ENCODE measurements around the gene KIRREL3. TPM values are rescaled to one million over a fixed set of nuclear protein-coding genes. Genes with fewer than 3 reads are reported as not detected.

KIRREL3 gene
- total and polyA plus RNA-seq, 4 donors: 0.02 to 0.71 (median 0.15) TPM; not detected in 1

DNA sequence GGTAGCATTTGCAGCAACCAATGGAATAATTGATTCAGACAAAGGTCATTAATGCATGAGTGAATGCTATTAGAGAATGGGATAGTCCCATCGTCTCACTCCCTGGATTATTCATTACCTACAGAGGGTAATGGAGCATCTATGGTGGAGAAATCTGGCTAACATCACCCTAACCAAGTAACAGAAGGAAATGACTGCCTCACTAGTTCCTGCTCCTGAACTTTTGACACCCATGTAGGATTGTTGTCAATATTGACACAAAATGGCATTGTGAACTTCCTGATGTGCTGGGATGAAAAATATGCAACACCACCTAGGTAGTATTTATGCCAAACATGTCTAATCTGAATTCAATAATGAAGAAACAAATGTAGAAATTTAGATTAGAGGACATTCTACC, 44.0 kb upstream of the KIRREL3 start:
- Histone ChIP-seq H3K36me3 (ENCODE audit: control insufficient read depth in 4 of 4, insufficient read depth in 4 of 4, low read length in 4 of 4) (no peaks in the 10 kb centered on the region), H3K27me3 (ENCODE audit: control insufficient read depth in 3 of 3, insufficient read depth in 3 of 3, low read length in 2 of 3) (no peaks in the 10 kb centered on the region), H3K4me3 (no peak overlapping the region), H3K27ac (ENCODE audit: low read depth in 1 of 2, low read length in 1 of 2) (no peak overlapping the region), H3K9ac (ENCODE audit: insufficient read depth in 1 of 2, low read length in 2 of 2) (no peak overlapping the region), H3K9me3 (ENCODE audit: control insufficient read depth in 4 of 4, insufficient read depth in 3 of 4, low read length in 3 of 4) (peaks cover 0 to 2% (median 0%) of the 10 kb centered on the region in 4 donors), H3K4me1 (ENCODE audit: control insufficient read depth in 5 of 5, insufficient read depth in 5 of 5, low read length in 5 of 5) (no peaks in the 10 kb centered on the region)
- 53 to 58% methylated on average over 1 of the region's 1 CpG for WGBS, 2 donors
- DNase-seq: no peak
- ATAC-seq (ENCODE audit: insufficient read depth, low FRiP score): no peak
- TF ChIP-seq, protein P1, sequence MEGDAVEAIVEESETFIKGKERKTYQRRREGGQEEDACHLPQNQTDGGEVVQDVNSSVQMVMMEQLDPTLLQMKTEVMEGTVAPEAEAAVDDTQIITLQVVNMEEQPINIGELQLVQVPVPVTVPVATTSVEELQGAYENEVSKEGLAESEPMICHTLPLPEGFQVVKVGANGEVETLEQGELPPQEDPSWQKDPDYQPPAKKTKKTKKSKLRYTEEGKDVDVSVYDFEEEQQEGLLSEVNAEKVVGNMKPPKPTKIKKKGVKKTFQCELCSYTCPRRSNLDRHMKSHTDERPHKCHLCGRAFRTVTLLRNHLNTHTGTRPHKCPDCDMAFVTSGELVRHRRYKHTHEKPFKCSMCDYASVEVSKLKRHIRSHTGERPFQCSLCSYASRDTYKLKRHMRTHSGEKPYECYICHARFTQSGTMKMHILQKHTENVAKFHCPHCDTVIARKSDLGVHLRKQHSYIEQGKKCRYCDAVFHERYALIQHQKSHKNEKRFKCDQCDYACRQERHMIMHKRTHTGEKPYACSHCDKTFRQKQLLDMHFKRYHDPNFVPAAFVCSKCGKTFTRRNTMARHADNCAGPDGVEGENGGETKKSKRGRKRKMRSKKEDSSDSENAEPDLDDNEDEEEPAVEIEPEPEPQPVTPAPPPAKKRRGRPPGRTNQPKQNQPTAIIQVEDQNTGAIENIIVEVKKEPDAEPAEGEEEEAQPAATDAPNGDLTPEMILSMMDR (IDR thresholded peaks at IDR 0.05; ENCODE audit: control extremely low read depth, extremely low read depth): no peak

GRCh38 chr11:127042445-127042844, 41.9 kb upstream of the KIRREL3 start:
- 81 to 90% methylated on average over 1 of the region's 1 CpG for WGBS, 2 donors
- TF ChIP-seq, protein P1 (IDR thresholded peaks at IDR 0.05; ENCODE audit: control extremely low read depth, extremely low read depth): no peak
- ATAC-seq (ENCODE audit: insufficient read depth, low FRiP score) (no peak), DNase-seq (no peak)
- Histone ChIP-seq H3K4me3 (no peak overlapping the region), H3K36me3 (ENCODE audit: control insufficient read depth in 4 of 4, insufficient read depth in 4 of 4, low read length in 4 of 4) (no peaks in the 10 kb centered on the region), H3K9ac (ENCODE audit: insufficient read depth in 1 of 2, low read length in 2 of 2) (no peak overlapping the region), H3K9me3 (ENCODE audit: control insufficient read depth in 4 of 4, insufficient read depth in 3 of 4, low read length in 3 of 4) (peaks cover 0 to 2% (median 0%) of the 10 kb centered on the region in 4 donors), H3K27me3 (ENCODE audit: control insufficient read depth in 3 of 3, insufficient read depth in 3 of 3, low read length in 2 of 3) (no peaks in the 10 kb centered on the region), H3K4me1 (ENCODE audit: control insufficient read depth in 5 of 5, insufficient read depth in 5 of 5, low read length in 5 of 5) (no peaks in the 10 kb centered on the region), H3K27ac (ENCODE audit: low read depth in 1 of 2, low read length in 1 of 2) (no peak overlapping the region)

DNA sequence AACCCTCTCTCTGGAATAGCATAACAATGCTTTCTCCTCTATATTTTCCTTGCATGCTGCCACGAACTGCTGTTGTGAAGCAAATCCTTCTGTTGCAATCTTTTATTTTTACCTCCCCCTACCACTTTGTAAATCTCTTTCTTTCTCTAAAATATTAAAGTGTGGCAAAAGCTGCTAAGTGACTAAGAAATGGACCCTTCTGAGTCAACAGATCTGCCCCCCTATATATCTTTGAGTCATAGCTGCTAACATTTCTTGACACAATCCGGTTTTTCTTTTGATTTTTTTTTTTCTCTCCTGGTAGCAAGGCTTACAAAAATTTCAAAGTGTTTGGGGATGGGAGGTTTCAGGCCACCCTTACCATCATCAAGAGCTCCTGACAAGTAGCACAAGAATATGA, 39.0 kb upstream of the KIRREL3 start:
- no peak overlapping the region for H3K4me3 ChIP-seq
- ATAC-seq (ENCODE audit: insufficient read depth, low FRiP score) (no peak), DNase-seq (no peak)
- TF ChIP-seq, protein P1 (IDR thresholded peaks at IDR 0.05; ENCODE audit: control extremely low read depth, extremely low read depth): no peak
- no peaks in the 10 kb centered on the region for H3K36me3 ChIP-seq (ENCODE audit: control insufficient read depth in 4 of 4, insufficient read depth in 4 of 4, low read length in 4 of 4)
- 61 to 63% methylated on average over 2 of the region's 2 CpGs for WGBS, 2 donors
- H3K4me1 ChIP-seq (ENCODE audit: control insufficient read depth in 5 of 5, insufficient read depth in 5 of 5, low read length in 5 of 5): no peaks in the 10 kb centered on the region
- H3K27ac ChIP-seq (ENCODE audit: low read depth in 1 of 2, low read length in 1 of 2): no peak overlapping the region
- H3K9me3 ChIP-seq (ENCODE audit: control insufficient read depth in 4 of 4, insufficient read depth in 3 of 4, low read length in 3 of 4): peaks cover 0 to 2% (median 0%) of the 10 kb centered on the region in 4 donors
- H3K9ac ChIP-seq (ENCODE audit: insufficient read depth in 1 of 2, low read length in 2 of 2): no peak overlapping the region
- no peaks in the 10 kb centered on the region for H3K27me3 ChIP-seq (ENCODE audit: control insufficient read depth in 3 of 3, insufficient read depth in 3 of 3, low read length in 2 of 3)

- H3K9me3 ChIP-seq (ENCODE audit: control insufficient read depth in 4 of 4, insufficient read depth in 3 of 4, low read length in 3 of 4): no peaks in the 10 kb centered on the region
- 74 to 84% methylated on average over 4 of the region's 4 CpGs for WGBS, 2 donors
- no peaks in the 10 kb centered on the region for H3K27me3 ChIP-seq (ENCODE audit: control insufficient read depth in 3 of 3, insufficient read depth in 3 of 3, low read length in 2 of 3)
- H3K36me3 ChIP-seq (ENCODE audit: control insufficient read depth in 4 of 4, insufficient read depth in 4 of 4, low read length in 4 of 4): no peaks in the 10 kb centered on the region
- H3K4me3 ChIP-seq: no peak overlapping the region
- DNase-seq (no peak), ATAC-seq (ENCODE audit: insufficient read depth, low FRiP score) (no peak)
- no peaks in the 10 kb centered on the region for H3K4me1 ChIP-seq (ENCODE audit: control insufficient read depth in 5 of 5, insufficient read depth in 5 of 5, low read length in 5 of 5)
- TF ChIP-seq, protein P1 (IDR thresholded peaks at IDR 0.05; ENCODE audit: control extremely low read depth, extremely low read depth): no peak
- H3K27ac ChIP-seq (ENCODE audit: low read depth in 1 of 2, low read length in 1 of 2): no peak overlapping the region
- no peak overlapping the region for H3K9ac ChIP-seq (ENCODE audit: insufficient read depth in 1 of 2, low read length in 2 of 2)
Observed at GRCh38 chr11:127037596-127037995, 37.0 kb upstream of the KIRREL3 start.
